GM23338 (cell line): ENCODE results near the gene RHOF.

Source experiments
- CREB1 ChIP-seq: fragments of 250-450 bp; sonication (Bioruptor Pico); IDR thresholded peaks from 2 replicates; pipeline ENCODE4 v1.5.0; 2020; ENCODE audit warnings: low read depth, mild to moderate bottlenecking, moderate library complexity
- EZH2 ChIP-seq: fragments of 200-600 bp; sonication (generic); IDR thresholded peaks from one replicate; pipeline ENCODE4 v1.8.0; 2017; ENCODE audit warnings: antibody characterized with exemption, mild to moderate bottlenecking, low read depth; ENCODE audit not compliant: unreplicated experiment
- POLR2AphosphoS5 ChIP-seq: IDR thresholded peaks from 2 replicates; pipeline ENCODE4 v1.6.1; 2016; ENCODE audit warnings: antibody characterized with exemption, low read depth
- TF ChIP-seq, protein P1 (sequence below), 2 experiments: fragments of 200-600 bp in 1 of 2; sonication (generic) in 1 of 2; conservative IDR thresholded peaks; 2 replicates each; pipeline versions ENCODE4 v1.5.1 to v1.6.1; 2016 to 2017; ENCODE audit warnings: antibody characterized with exemption in 2 of 2, low read depth in 2 of 2, mild to moderate bottlenecking in 2 of 2, moderate library complexity in 1 of 2
- TF ChIP-seq, protein P2 (sequence below): IDR thresholded peaks from one replicate; pipeline ENCODE4 v1.6.1; 2018; ENCODE audit warnings: antibody characterized with exemption; ENCODE audit not compliant: unreplicated experiment

DNA sequence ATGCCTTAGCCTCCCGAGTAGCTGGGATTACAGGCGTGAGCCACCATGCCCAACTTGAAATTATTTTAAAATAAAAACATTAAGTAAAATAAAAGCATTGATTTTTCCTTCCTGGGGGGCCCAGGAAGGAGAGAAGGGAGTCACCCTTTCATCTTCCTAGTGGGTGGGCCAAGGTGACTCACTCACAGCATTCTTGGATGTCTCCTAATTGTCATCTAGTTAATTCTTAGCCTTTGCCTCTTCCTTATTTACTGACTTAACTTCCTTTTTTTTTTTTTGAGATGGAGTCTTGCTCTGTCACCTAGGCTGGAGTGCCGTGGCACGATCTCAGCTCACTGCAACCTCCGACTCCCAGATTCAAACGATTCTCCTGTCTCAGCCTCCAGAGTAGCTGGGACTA lies 51.7 kb downstream of the RHOF start:
- TF ChIP-seq, protein P1, sequence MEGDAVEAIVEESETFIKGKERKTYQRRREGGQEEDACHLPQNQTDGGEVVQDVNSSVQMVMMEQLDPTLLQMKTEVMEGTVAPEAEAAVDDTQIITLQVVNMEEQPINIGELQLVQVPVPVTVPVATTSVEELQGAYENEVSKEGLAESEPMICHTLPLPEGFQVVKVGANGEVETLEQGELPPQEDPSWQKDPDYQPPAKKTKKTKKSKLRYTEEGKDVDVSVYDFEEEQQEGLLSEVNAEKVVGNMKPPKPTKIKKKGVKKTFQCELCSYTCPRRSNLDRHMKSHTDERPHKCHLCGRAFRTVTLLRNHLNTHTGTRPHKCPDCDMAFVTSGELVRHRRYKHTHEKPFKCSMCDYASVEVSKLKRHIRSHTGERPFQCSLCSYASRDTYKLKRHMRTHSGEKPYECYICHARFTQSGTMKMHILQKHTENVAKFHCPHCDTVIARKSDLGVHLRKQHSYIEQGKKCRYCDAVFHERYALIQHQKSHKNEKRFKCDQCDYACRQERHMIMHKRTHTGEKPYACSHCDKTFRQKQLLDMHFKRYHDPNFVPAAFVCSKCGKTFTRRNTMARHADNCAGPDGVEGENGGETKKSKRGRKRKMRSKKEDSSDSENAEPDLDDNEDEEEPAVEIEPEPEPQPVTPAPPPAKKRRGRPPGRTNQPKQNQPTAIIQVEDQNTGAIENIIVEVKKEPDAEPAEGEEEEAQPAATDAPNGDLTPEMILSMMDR (conservative IDR thresholded peaks at IDR 0.05; ENCODE audit: low read depth in 2 of 2), result no peak
- TF ChIP-seq POLR2AphosphoS5, result no peak
- TF ChIP-seq CREB1, result no peak
- no peak for TF ChIP-seq EZH2
- TF ChIP-seq, protein P2, sequence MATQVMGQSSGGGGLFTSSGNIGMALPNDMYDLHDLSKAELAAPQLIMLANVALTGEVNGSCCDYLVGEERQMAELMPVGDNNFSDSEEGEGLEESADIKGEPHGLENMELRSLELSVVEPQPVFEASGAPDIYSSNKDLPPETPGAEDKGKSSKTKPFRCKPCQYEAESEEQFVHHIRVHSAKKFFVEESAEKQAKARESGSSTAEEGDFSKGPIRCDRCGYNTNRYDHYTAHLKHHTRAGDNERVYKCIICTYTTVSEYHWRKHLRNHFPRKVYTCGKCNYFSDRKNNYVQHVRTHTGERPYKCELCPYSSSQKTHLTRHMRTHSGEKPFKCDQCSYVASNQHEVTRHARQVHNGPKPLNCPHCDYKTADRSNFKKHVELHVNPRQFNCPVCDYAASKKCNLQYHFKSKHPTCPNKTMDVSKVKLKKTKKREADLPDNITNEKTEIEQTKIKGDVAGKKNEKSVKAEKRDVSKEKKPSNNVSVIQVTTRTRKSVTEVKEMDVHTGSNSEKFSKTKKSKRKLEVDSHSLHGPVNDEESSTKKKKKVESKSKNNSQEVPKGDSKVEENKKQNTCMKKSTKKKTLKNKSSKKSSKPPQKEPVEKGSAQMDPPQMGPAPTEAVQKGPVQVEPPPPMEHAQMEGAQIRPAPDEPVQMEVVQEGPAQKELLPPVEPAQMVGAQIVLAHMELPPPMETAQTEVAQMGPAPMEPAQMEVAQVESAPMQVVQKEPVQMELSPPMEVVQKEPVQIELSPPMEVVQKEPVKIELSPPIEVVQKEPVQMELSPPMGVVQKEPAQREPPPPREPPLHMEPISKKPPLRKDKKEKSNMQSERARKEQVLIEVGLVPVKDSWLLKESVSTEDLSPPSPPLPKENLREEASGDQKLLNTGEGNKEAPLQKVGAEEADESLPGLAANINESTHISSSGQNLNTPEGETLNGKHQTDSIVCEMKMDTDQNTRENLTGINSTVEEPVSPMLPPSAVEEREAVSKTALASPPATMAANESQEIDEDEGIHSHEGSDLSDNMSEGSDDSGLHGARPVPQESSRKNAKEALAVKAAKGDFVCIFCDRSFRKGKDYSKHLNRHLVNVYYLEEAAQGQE, result no peak
